Myocyte (in vitro differentiated cells): ENCODE measurements around the gene TADA1. TPM values are rescaled to one million over a fixed set of nuclear protein-coding genes. Genes with fewer than 3 reads are reported as not detected.
A peak's percentile ranks its signal among the peaks of the same experiment; 100 is the strongest.
"Not testable (repeated sequence)": the region's sequence is repeated elsewhere in the genome, so short reads cannot be mapped to it uniquely, and the experiment has no call there.

Experiments
- DNase-seq: peaks from one replicate; pipeline ENCODE4 v3.0.0-alpha.2; 2012; ENCODE audit warnings: low read depth
- total RNA-seq: library from RNA; depleted of rRNA; stranded (reverse); fragments of >200 nt; gene quantifications from 2 replicates; pipeline ENCODE4 v1.2.3, GENCODE V29; 2014

The TADA1 gene
- total RNA-seq, 1 donor from 2014 or later, result 9.3 TPM

DNA sequence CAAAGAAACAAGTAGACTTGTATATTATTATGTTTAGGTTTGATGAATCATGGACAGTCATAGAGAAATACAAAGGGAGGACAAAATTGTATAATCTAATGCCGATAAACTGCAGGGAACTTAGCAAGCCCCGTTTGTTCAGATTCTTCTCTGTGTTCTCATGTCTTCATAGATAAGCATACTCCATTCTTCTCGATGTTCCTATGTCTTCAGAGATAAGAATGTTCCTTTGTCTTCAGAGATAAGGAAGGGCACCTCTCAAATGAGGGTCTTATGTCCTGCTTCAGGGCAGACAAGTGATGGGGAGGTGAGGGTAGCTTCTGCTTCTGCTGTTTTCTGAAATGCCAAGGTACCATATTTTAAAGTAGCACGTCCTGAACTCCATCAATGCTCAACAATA lies 19.7 kb upstream of the TADA1 start:
- DNase-seq, result no peak

GRCh38 chr1:166889776-166890175 lies 13.7 kb upstream of the TADA1 start:
- DNase-seq, result no peak

- DNase-seq, result no peak
These were observed 12.5 kb upstream of the TADA1 start for GRCh38 chr1:166888373-166889111.

DNA sequence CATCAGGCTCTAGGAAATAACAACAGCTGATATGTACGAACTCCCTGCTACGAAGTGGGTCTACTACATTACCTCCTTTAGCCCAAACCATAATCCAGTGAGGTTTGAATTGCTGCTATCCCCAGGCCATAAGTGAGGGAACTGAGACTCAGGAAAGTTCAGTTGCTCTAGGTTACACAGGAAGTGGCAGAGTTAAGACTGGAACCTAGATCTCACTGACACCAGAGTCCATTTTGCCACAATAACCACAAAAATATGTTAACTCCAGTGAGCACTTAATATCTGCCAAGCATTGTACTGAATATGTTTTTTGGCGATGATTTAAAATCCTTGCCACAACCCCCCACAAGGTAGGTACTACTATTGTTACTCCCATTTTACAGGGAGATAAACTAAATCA lies 8.9 kb upstream of the TADA1 start:
- no peak for DNase-seq

- DNase-seq, result no peak
These were observed 8.1 kb upstream of the TADA1 start for GRCh38 chr1:166884040-166884642.

- DNase-seq, result no peak
These were observed 6.8 kb upstream of the TADA1 start for GRCh38 chr1:166882893-166883292.

GRCh38 chr1:166878173-166878917 lies 2.3 kb upstream of the TADA1 start:
- not testable (repeated sequence) for DNase-seq

DNA sequence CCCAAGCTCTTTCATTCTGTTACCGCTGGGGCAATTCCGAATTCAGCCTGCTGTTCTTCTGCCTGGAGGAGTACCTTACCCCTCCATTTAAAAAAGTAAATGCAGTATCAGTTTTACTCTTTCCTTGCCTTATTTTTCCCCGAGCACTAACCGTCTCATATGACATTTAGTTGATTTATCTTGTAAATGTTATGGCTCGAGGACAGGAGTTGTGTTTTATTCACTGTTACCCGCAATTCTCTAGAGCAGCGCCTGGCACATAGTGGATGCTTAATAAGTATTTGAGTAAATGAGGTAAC lies 425 bp upstream of the TADA1 start:
- no peak for DNase-seq

GRCh38 chr1:166875302-166875733 lies 746 bp downstream of the TADA1 start:
- peak; percentile 3 for DNase-seq

DNA sequence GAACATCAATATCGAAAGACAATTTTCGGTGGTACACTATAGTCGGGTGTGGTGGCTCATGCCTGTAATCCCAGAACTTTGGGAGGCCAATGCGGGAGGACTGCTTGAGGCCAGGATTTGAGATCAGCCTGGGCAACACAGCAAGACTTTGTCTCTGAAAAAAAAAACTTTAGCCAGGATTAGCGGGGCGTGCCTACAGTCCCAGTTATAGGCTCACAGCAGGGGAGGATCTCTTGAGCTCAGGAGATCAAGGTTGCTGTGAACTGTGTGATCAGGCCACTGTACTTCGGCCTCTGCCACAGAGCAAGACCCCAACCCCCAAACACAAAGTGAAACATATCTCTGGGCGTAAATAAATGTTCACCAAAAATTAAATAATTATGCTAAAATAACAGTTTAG lies 1.6 kb downstream of the TADA1 start:
- no peak for DNase-seq

GRCh38 chr1:166870584-166870983 lies 5.5 kb downstream of the TADA1 start:
- DNase-seq, result no peak

DNA sequence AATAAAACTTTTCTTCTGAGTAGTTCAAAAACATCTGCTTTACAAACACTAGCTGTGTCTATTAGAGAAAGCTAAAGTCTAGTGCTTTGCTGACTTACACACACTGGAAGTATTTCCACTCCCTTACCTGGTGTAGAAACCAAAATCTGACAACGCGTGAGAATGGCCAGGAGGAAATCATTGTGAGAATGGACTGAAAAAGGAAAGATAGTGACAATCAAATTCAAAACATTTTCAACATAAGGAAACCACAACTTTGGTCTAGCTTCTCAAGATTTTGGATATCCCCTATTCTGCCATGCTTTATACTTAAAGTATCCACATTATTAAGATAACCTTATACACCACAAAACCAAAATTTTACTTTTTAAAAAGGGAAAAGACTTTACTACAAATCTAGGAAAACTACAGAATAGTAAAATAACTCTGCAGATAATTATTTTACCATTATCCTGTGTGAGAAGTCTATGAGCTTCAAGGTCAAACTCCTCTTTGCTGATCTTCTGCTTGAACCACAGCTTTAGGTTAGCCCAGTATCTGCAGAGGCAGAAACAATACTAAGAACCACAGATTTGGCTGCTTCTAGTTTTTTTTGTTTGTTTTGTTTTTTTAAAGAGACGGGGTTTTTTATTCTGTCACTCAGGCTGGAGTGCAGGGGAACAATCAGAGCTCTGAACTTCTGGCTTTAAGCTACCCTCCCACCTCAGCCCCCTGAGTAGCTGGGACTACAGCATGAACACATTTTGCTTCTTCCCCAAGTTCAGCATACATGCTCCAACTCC lies 6.6 kb downstream of the TADA1 start:
- DNase-seq, result no peak

GRCh38 chr1:166868639-166869038 lies 7.4 kb downstream of the TADA1 start:
- DNase-seq, result no peak

GRCh38 chr1:166865926-166866325 lies 10.1 kb downstream of the TADA1 start:
- no peak for DNase-seq

DNA sequence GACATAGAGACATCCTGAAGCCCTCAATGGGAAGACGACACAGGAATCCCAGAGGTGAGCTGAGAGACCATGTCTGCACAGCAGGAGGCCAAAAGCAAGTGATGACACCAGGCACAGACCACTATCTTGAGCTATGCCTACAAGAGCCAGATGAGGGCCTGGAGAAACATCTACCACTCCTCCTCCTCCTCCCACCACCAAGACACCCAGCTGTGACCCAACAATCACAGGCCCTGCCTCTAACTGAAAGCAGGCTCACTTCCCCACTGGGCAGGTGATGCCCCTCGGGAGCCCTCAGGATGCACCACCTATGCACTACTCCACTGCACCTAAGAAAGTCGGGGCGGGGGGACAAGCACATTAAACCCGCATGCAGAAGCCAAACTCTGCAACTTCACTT lies 16.5 kb downstream of the TADA1 start:
- no peak for DNase-seq

GRCh38 chr1:166858726-166859419 lies 17.2 kb downstream of the TADA1 start:
- no peak for DNase-seq

DNA sequence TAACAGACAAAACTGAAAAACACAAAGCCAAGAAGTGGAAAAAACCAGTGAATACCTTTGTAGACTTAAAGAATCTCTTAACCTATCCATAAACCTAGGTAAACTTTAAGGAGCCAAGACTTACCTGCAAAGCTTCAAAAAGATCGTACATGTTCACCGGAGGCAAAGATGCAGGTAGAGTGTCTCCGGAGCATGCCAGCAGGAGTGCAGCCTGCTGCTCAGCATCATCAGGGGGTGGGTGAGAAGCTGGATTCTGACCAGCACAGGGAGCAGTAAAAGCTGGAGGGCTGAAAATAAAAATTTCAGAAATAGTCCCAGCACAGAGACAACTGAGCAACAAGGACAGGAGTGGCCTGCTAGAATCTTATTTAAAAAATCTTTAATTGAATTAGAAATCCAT lies 18.1 kb downstream of the TADA1 start:
- DNase-seq, result no peak

- no peak for DNase-seq
These were observed 20.5 kb downstream of the TADA1 start for GRCh38 chr1:166855558-166855957.

GRCh38 chr1:166852918-166853317 lies 23.1 kb downstream of the TADA1 start:
- DNase-seq, result no peak

GRCh38 chr1:166849135-166849534 lies 26.9 kb downstream of the TADA1 start:
- no peak for DNase-seq

- DNase-seq, result no peak
These were observed 27.9 kb downstream of the TADA1 start for GRCh38 chr1:166848193-166848592.
